ENCODE results near the gene CDH24. TPM values are rescaled to one million over a fixed set of nuclear protein-coding genes. Genes with fewer than 3 reads are reported as not detected.
A peak's percentile ranks its signal among the peaks of the same experiment; 100 is the strongest.

Gene CDH24
- total and polyA plus RNA-seq, 2 of the 13 experiments (the other 11 are each of a cell fraction or from before 2014, with no cell fraction given): 0.69 to 0.99 TPM

- peaks cover 9% of the 10 kb centered on the region; the same call in 1 of the 2 replicates for H4K20me1 ChIP-seq (ENCODE audit: insufficient read depth, low read length)
- no peak overlapping the region for H2AFZ ChIP-seq (ENCODE audit: low read length)
- ChIA-PET CTCF (ENCODE audit: low intra/inter-chr PET ratio, low total read pairs) (interaction anchor here (1.6 to 4.1 kb wide), 3 partner anchors 10 to 108 kb away, joined by 4 to 20 read pairs (median 8); no protein-coding TSS in a partner anchor), POLR2A (interaction anchor here (0.5 to 5.8 kb wide), 4 partner anchors 10 to 346 kb away, joined by 3 to 85 read pairs (median 12); partner anchors contain the start of genes ACIN1 and C14orf119)
- peaks cover 66 to 99% of the 10 kb centered on the region in 2 experiments for H3K36me3 ChIP-seq (replicated peaks in 1 of 2; ENCODE audit: control insufficient read depth in 1 of 2, insufficient read depth in 2 of 2, low read length in 2 of 2)
- DNase-seq (ENCODE audit: low spot score) (peak; percentile 76), ATAC-seq (peak; percentile 66), FAIRE-seq (no peak)
- no peak overlapping the region for H3K9ac ChIP-seq (ENCODE audit: insufficient read depth, low read depth, low read length)
- no peaks in the 10 kb centered on the region for H3K4me1 ChIP-seq (ENCODE audit: insufficient read depth, low read length)
- in situ Hi-C loops (cut with HindIII; ENCODE audit: extremely low pct_ligation_motif_present, low pct_unique_long_range_greater_than_20kb) (no loop called here), intact Hi-C loops (cut with micrococcal nuclease; ENCODE audit: unreplicated experiment) (no loop called here)
- 67% methylated on average over 2 of the region's 2 CpGs for whole genome bisulfite sequencing (ENCODE audit: low lambda C conversion rate)
- BruUV-seq (replicated peaks): no TSS peak
- H3K79me2 ChIP-seq (ENCODE audit: insufficient read depth, low read length): no peaks in the 10 kb centered on the region
- no peak overlapping the region for H3K27ac ChIP-seq (ENCODE audit: extremely low read length, insufficient read depth, low read length)
- H3K27me3 ChIP-seq (ENCODE audit: control insufficient read depth in 1 of 2, insufficient read depth in 2 of 2, low read length in 2 of 2): no peaks in the 10 kb centered on the region
- H3K9me3 ChIP-seq (ENCODE audit: low read length): no peaks in the 10 kb centered on the region
- no peak overlapping the region for H3K4me2 ChIP-seq (ENCODE audit: low read depth, low read length)
- no peak overlapping the region for H3K4me3 ChIP-seq (replicated peaks in 1 of 3; ENCODE audit: insufficient read depth in 1 of 3, low read depth in 2 of 3, low read length in 3 of 3)
- TF ChIP-seq TFE3 (CRISPR knock-in tag; IDR thresholded peaks at IDR 0.05) (peak; percentile 65; the same call in 1 of the 2 replicates), NFATC3 (CRISPR knock-in tag; IDR thresholded peaks at IDR 0.05) (no peak), ZNF660 (CRISPR knock-in tag; IDR thresholded peaks at IDR 0.05; ENCODE audit: borderline replicate concordance, low read depth) (no peak), PRMT3 (CRISPR knock-in tag; IDR thresholded peaks at IDR 0.05; ENCODE audit: borderline replicate concordance, low read depth) (no peak), CEBPG (CRISPR knock-in tag; IDR thresholded peaks at IDR 0.05) (0 out of 2 replicates have a peak, but pooled peaks have one; percentile 23), MTF1 (CRISPR knock-in tag; IDR thresholded peaks at IDR 0.05) (no peak), MBD4 (IDR thresholded peaks at IDR 0.05; ENCODE audit: borderline replicate concordance, low read length) (0 out of 2 replicates have a peak, but pooled peaks have one; percentile 67), RARA (CRISPR knock-in tag; IDR thresholded peaks at IDR 0.05) (no peak), RXRA (CRISPR knock-in tag; IDR thresholded peaks at IDR 0.05) (peak; percentile 47; the same call in 1 of the 2 replicates), THRA (CRISPR knock-in tag; IDR thresholded peaks at IDR 0.05; ENCODE audit: borderline replicate concordance) (no peak), HOXD1 (CRISPR knock-in tag; IDR thresholded peaks at IDR 0.05) (no peak), KLF15 (CRISPR knock-in tag; IDR thresholded peaks at IDR 0.05; ENCODE audit: borderline replicate concordance) (no peak), ZNF326 (CRISPR knock-in tag; IDR thresholded peaks at IDR 0.05; ENCODE audit: borderline replicate concordance) (no peak), ZBTB8A (CRISPR knock-in tag; IDR thresholded peaks at IDR 0.05; ENCODE audit: borderline replicate concordance, low read depth) (no peak), MXD1 (CRISPR knock-in tag; IDR thresholded peaks at IDR 0.05) (no peak), ATAD3A (CRISPR knock-in tag; IDR thresholded peaks at IDR 0.05) (no peak), ZNF496 (CRISPR knock-in tag; IDR thresholded peaks at IDR 0.05; ENCODE audit: insufficient replicate concordance) (no peak), ZBTB46 (CRISPR knock-in tag; IDR thresholded peaks at IDR 0.05; ENCODE audit: borderline replicate concordance) (no peak), SP4 (CRISPR knock-in tag; IDR thresholded peaks at IDR 0.05) (no peak), ZNF75D (CRISPR knock-in tag; IDR thresholded peaks at IDR 0.05; ENCODE audit: borderline replicate concordance) (peak; percentile 79; the same call in 1 of the 2 replicates)
Measured at GRCh38 chr14:23078692-23079116, 21.4 kb upstream of the CDH24 start.
